ENCODE results near the gene VAV3. TPM values are rescaled to one million over a fixed set of nuclear protein-coding genes. Genes with fewer than 3 reads are reported as not detected.

The VAV3 gene
- total RNA-seq, 1 experiment from 2014 or later, result 0.84 TPM

DNA sequence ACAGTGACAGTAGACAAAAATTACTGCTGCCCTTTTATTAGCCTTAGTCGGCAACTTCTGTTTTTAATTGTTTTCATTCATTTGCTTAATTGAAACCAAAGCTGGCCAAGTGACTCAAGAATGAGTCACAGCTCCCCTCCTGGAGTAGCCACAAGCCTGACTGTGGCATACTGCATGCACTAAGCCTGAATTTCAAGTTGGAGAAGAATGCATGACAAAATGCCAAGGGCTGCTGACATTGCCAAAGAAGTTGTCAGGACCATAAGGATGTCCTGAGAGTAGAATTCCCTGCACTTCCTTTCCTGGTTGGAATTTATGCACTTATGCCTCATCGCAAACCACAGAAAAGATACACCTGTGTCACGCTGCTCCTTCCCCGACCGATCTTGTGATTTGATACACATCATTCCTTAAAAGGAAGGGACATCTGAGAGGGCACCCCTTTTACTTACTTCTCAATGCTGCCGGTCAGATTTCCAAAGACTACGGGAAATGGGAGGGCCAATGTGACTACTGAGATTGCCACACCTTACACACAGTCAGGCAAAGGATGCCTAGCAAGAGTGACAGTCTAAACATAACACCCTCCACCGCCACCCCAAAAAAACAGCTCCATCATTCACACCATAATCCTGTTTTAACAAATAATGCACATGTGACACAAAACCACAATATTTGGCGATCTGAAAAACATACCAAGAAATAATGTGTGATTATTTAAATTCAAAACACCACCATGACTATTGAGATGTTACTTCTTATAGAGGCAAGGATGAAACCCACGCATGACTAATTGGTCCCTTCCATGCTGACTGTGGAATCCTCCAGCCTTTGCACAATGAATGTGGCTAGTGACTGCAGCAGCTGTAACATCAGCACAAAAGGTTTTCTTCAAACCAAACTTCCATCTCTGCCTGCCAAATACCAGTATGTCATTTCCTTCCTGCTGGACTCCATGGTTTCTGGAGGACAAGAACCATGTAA lies 28.2 kb downstream of the VAV3 start:
- DNase-seq (ENCODE audit: low read depth), result peak; percentile 99

DNA sequence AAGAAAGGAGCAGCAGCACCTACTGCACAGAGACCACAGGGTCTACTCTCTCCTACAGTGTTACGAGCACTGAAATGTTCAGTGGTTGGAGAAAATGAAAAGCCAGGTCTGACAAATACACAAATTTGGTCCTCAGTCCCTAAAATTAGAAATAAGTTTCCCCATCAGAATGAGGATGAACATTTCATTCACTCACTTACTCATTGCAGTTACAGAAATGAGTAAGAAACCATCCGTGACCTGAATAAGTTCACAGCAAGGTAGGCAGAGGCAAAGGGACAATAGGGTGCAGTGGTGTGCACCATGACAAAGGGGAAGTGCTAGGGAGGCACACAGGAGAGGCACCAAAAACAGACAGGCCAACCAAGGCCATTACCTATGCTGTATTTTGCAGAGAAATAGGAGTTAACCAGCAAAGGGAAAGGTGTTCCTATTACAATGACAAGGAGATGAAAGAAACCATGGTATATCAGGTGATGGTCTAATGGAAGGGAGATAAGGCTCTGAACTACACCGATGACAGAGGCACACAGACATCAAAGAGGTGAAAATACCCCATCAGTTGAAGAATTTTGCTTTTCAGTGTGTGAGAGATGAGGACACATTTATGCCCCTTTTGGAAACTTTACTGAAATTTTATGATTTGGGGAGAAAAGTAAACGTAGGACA lies 29.4 kb downstream of the VAV3 start:
- DNase-seq (ENCODE audit: low read depth), result no peak

DNA sequence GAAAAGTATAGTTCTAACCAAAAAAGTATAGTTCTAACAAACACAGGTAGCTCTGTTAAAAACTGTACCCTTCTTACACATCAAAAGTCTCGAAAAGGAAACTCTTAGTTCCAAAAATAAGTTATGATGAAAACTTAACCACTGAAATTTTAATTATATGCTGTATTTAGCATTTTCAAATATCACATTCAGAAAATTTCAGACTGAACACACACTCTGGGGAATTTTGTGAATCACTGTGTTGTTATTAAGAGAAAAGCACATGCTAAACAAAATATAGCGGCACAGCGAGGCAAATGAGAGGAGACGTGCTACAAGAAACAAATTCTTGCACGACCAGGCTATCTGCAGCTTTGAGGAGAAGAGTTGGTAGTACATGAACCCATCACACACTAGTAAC lies 30.4 kb downstream of the VAV3 start:
- no peak for DNase-seq (ENCODE audit: low read depth)

DNA sequence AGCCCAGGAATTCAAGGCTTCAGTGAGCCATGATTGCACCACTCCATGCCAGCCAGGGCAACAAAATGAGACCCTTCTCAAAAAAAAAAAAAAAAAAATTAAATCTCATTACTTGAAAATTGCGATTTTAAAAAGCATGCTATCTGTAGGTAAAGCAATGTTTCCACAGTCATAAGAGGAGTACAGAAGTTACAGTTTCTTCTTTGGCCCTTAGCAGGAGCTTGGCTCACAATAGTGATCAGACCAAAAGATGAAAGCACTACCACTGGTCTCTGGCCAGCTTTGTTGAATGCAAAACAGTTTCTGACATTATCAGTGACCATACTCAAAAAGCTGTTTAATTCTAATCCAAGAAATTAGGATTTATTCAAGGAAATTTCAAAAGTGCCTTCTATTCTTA lies 31.2 kb downstream of the VAV3 start:
- no peak for DNase-seq (ENCODE audit: low read depth)

GRCh38 chr1:107930292-107930691 lies 34.7 kb downstream of the VAV3 start:
- no peak for DNase-seq (ENCODE audit: low read depth)

- no peak for DNase-seq (ENCODE audit: low read depth)
Measured at GRCh38 chr1:107927820-107928219, 37.2 kb downstream of the VAV3 start.

DNA sequence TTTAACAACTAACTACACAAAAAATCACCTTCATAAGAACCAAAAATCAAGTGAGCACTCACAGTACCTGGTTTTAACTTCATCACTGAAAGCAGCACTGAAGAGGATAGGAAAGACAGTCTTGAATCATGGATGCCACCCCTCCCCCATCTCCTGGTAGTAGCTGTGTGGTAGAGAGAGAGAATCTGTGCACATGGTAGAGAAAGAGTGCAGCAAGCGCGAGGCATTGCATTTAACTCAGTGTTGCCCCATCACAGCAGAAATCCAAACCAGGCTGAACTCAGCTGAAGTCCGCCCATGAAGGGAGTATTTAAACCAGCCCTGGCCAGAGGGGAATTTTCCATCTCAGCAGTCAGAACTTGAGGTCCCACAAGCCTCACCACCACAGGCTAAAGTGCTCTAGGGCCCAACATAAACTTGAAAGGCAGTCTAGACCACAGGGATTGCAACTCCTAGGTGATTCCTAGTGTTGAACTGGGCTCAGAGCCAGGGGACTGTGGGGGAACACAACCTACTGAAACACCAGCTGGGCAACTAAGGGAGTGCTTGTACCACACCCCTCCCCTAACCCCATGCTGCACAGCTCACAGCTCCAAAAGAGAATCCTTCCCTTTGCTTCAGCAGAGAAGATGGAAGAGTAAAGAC lies 38.4 kb downstream of the VAV3 start:
- DNase-seq (ENCODE audit: low read depth), result peak; percentile 98

DNA sequence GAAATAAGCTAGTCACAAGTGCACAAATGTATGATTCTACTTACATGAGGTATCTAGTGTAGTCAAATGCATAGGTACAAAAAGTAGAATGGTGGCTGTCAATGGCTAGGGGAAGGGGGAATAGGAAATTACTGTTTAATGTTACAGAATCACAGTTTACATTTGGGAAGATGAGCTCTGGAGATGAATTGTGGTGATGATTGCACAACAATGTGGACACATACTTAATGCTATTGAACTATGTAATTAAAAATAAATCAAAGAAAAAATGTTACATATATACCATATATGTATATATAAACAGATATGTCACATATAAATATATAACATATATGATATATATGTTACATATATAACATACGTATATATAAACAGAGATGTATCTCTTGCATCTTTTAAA lies 39.4 kb downstream of the VAV3 start:
- DNase-seq (ENCODE audit: low read depth), result no peak

GRCh38 chr1:107920999-107921398 lies 44.0 kb downstream of the VAV3 start:
- no peak for DNase-seq (ENCODE audit: low read depth)

- no peak for DNase-seq (ENCODE audit: low read depth)
Measured at GRCh38 chr1:107920561-107920960, 44.4 kb downstream of the VAV3 start.

GRCh38 chr1:107919953-107920352 lies 45.0 kb downstream of the VAV3 start:
- no peak for DNase-seq (ENCODE audit: low read depth)

DNA sequence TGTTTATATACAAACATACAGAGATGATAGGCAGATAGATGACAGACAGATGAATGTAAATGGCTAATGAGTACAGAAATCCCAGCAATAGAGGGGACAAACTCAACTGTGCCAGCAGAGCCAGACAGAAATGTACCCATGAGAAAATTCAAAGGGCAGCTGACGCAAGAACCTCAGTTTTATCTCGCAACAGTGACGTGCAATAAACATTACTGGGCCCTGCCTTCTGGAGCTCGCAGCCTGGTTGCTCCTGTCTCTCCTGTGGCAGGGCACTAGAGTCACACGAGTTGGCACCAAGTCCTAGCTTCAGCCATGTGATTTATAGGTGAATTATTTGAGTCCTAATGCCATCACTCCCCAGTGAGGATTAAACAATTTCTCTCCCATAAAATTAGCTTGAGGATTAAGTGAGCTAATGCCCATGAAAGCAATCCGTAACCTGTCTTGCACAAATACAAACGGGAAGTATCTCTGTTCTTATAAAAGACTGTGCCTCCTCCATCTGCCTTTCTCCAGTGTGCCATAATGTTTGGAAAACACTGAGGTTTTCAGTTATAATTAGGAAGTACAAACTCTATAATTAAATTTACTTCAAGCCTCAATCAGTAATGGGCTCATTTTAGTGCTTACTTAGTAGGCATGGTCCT lies 50.7 kb downstream of the VAV3 start:
- DNase-seq (ENCODE audit: low read depth), result no peak

- DNase-seq (ENCODE audit: low read depth), result no peak
Measured at GRCh38 chr1:107912656-107913055, 52.3 kb downstream of the VAV3 start.

- no peak for DNase-seq (ENCODE audit: low read depth)
Measured at GRCh38 chr1:107900090-107900945, 64.7 kb downstream of the VAV3 start.

DNA sequence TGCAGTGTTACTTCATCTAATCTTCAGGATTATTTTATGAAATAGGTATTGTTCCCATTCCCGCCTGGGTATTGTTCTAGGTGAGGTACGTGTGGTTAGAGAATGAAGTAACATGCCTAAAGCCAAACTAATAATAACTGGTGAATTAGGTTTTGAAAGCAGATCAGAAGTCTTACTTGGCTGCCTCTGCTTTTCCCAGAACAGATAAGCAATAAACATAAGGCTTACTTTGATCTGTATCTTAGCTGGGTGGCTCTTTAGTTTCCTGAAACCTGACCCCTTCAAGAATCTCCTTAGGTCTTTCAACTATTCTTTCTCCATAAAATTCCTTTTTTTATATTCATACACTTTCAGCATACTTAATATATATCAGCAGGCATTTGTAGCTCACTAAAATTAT lies 65.3 kb downstream of the VAV3 start:
- DNase-seq (ENCODE audit: low read depth), result no peak

GRCh38 chr1:107897438-107898345 lies 67.3 kb downstream of the VAV3 start:
- DNase-seq (ENCODE audit: low read depth), result no peak

- DNase-seq (ENCODE audit: low read depth), result no peak
Measured at GRCh38 chr1:107896936-107897335, 68.0 kb downstream of the VAV3 start.

- no peak for DNase-seq (ENCODE audit: low read depth)
Measured at GRCh38 chr1:107896401-107896800, 68.6 kb downstream of the VAV3 start.

GRCh38 chr1:107895403-107896191 lies 69.4 kb downstream of the VAV3 start:
- no peak for DNase-seq (ENCODE audit: low read depth)

Measured in RPMI7951 (cell line).